MCF 10A (cell line): ENCODE measurements around the gene ALPL. TPM values are rescaled to one million over a fixed set of nuclear protein-coding genes. Genes with fewer than 3 reads are reported as not detected.

Source experiments
- BruUV-seq: library from RNA; stranded (reverse); fragments of 400-500 nt; replicated peaks from 2 replicates; lab custom pipeline; 2021; lab: Mats Ljungman, UMichigan
- CTCF ChIA-PET: fragments of 300-600 bp; sonication (Branson Sonifier 250); formaldehyde crosslinking; extraction: SDS; loops from one replicate; lab custom pipeline; 2021; ENCODE audit warnings: antibody characterized with exemption, inconsistent platforms; lab: Yijun Ruan, JAX
- POLR2A ChIA-PET: fragments of 300-600, 350-650 bp; sonication (Branson Sonifier 250); formaldehyde crosslinking; extraction: SDS; loops from one replicate; lab custom pipeline; 2020; ENCODE audit warnings: antibody characterized with exemption, inconsistent platforms; lab: Yijun Ruan, JAX
- DNase-seq: peaks from one replicate; pipeline ENCODE4 v3.0.0-alpha.2; 2018; ENCODE audit not compliant: unreplicated experiment
- H3K27ac Mint-ChIP-seq: one replicate; pipeline ENCODE4 v1.8.0; 2022; ENCODE audit warnings: mild to moderate bottlenecking, low read depth, mixed read lengths; ENCODE audit not compliant: unreplicated experiment
- H3K27me3 Mint-ChIP-seq: one replicate; pipeline ENCODE4 v1.8.0; 2022; ENCODE audit warnings: mixed read lengths; ENCODE audit not compliant: insufficient read depth, unreplicated experiment
- H3K36me3 Mint-ChIP-seq: one replicate; pipeline ENCODE4 v1.8.0; 2022; ENCODE audit warnings: mild to moderate bottlenecking, moderate library complexity, mixed read lengths; ENCODE audit not compliant: insufficient read depth, unreplicated experiment
- H3K4me1 Mint-ChIP-seq: one replicate; pipeline ENCODE4 v1.8.0; 2022; ENCODE audit warnings: mixed read lengths; ENCODE audit not compliant: insufficient read depth, unreplicated experiment
- H3K4me3 Mint-ChIP-seq: one replicate; pipeline ENCODE4 v1.8.0; 2022; ENCODE audit warnings: mild to moderate bottlenecking, moderate library complexity, mixed read lengths; ENCODE audit not compliant: unreplicated experiment
- H3K9me3 Mint-ChIP-seq: one replicate; pipeline ENCODE4 v1.8.0; 2022; ENCODE audit warnings: mixed read lengths; ENCODE audit not compliant: unreplicated experiment
- CTCF ChIP-seq: fragments of 200-600 bp; IDR thresholded peaks from one replicate; pipeline ENCODE4 v1.8.0; 2022; ENCODE audit warnings: antibody characterized with exemption, mild to moderate bottlenecking; ENCODE audit not compliant: unreplicated experiment
- intact Hi-C: fragments of 100-400 bp; cut with micrococcal nuclease; formaldehyde crosslinking; loops from 2 replicates; pipeline ENCODE4 v1.14.1; 2022
- total RNA-seq: library from RNA; stranded (reverse); gene quantifications from 2 replicates; pipeline ENCODE4 v1.2.3, GENCODE V29; 2022

ALPL gene
- total RNA-seq, 1 experiment from 2014 or later, result not detected

GRCh38 chr1:21612057-21612456, 102.8 kb downstream of the ALPL start:
- no TSS peak for BruUV-seq
- Mint-ChIP-seq H3K4me1 (no peaks in the 10 kb centered on the region), H3K9me3 (no peaks in the 10 kb centered on the region), H3K27ac (no peak overlapping the region), H3K27me3 (no peaks in the 10 kb centered on the region), H3K4me3 (no peak overlapping the region), H3K36me3 (no peaks in the 10 kb centered on the region)
- no peak for TF ChIP-seq CTCF
- no peak for DNase-seq
- intact Hi-C loops, result no loop called here
- CTCF ChIA-PET, result interaction anchor here (0.5 kb wide), 1 partner anchor 781 kb away, joined by 3 read pairs; no protein-coding TSS in a partner anchor
- POLR2A ChIA-PET, result no interaction called here

- ChIA-PET CTCF (no interaction called here), POLR2A (no interaction called here)
- H3K27me3 Mint-ChIP-seq, result no peaks in the 10 kb centered on the region
- no peak overlapping the region for H3K4me3 Mint-ChIP-seq
- no TSS peak for BruUV-seq
- TF ChIP-seq CTCF, result no peak
- DNase-seq, result no peak
- intact Hi-C loops, result no loop called here
- H3K27ac Mint-ChIP-seq, result no peak overlapping the region
- no peaks in the 10 kb centered on the region for H3K36me3 Mint-ChIP-seq
- H3K4me1 Mint-ChIP-seq, result no peaks in the 10 kb centered on the region
- no peaks in the 10 kb centered on the region for H3K9me3 Mint-ChIP-seq
Measured at GRCh38 chr1:21613072-21613867, 104.0 kb downstream of the ALPL start.

GRCh38 chr1:21614419-21615115, 105.3 kb downstream of the ALPL start:
- Mint-ChIP-seq H3K4me3 (no peak overlapping the region), H3K4me1 (no peaks in the 10 kb centered on the region), H3K27me3 (no peaks in the 10 kb centered on the region), H3K27ac (no peak overlapping the region), H3K36me3 (no peaks in the 10 kb centered on the region), H3K9me3 (no peaks in the 10 kb centered on the region)
- no peak for TF ChIP-seq CTCF
- intact Hi-C loops, result no loop called here
- CTCF ChIA-PET, result interaction anchor here (0.6 to 0.7 kb wide), 2 partner anchors 331 to 774 kb away, joined by 3 to 4 read pairs; no protein-coding TSS in a partner anchor
- POLR2A ChIA-PET, result interaction anchor here (0.8 kb wide), 1 partner anchor 349 kb away, joined by 4 read pairs; no protein-coding TSS in a partner anchor
- DNase-seq, result no peak
- no TSS peak for BruUV-seq

GRCh38 chr1:21616372-21616771, 107.1 kb downstream of the ALPL start:
- Mint-ChIP-seq H3K9me3 (no peaks in the 10 kb centered on the region), H3K27me3 (peaks cover 11% of the 10 kb centered on the region), H3K36me3 (no peaks in the 10 kb centered on the region), H3K27ac (no peak overlapping the region), H3K4me3 (no peak overlapping the region), H3K4me1 (peaks cover 5% of the 10 kb centered on the region)
- ChIA-PET CTCF (interaction anchor here (1.1 kb wide), 1 partner anchor 42 kb away, joined by 3 read pairs; no protein-coding TSS in a partner anchor), POLR2A (no interaction called here)
- no peak for TF ChIP-seq CTCF
- intact Hi-C loops, result no loop called here
- DNase-seq, result no peak
- no TSS peak for BruUV-seq
